Bronchial epithelial cell (primary cell): ENCODE results near the gene BEAN1. TPM values are rescaled to one million over a fixed set of nuclear protein-coding genes. Genes with fewer than 3 reads are reported as not detected.
A peak's percentile ranks its signal among the peaks of the same experiment; 100 is the strongest.

Experiments used
- DNase-seq: peaks from one replicate; pipeline ENCODE4 v3.0.0-alpha.2; 2010; ENCODE audit warnings: low read depth
- FAIRE-seq: peaks from 2 replicates; lab custom pipeline; 2011; peaks lifted over from hg19 to GRCh38; lab: Jason Lieb, UNC
- H3K27me3 ChIP-seq: 2 replicates; pipeline ENCODE4 v1.5.1; 2011; ENCODE audit warnings: low read length; ENCODE audit not compliant: control insufficient read depth, insufficient read depth
- H3K36me3 ChIP-seq: 2 replicates; pipeline ENCODE4 v1.5.1; 2011; ENCODE audit warnings: low read length; ENCODE audit not compliant: control insufficient read depth, insufficient read depth
- H3K4me3 ChIP-seq: 2 replicates; pipeline ENCODE4 v1.5.1; 2011; ENCODE audit warnings: mild to moderate bottlenecking, low read depth, low read length, control low read depth
- CTCF ChIP-seq: IDR thresholded peaks from 2 replicates; pipeline ENCODE4 v1.5.1; 2011; ENCODE audit warnings: mild to moderate bottlenecking, moderate library complexity, low read length, control low read depth, inconsistent platforms; ENCODE audit not compliant: insufficient read depth, severe bottlenecking
- total RNA-seq: library from RNA; depleted of rRNA; stranded (reverse); fragments of >200 nt; gene quantifications from 2 replicates; pipeline ENCODE4 v1.2.1, GENCODE V29; 2014

The BEAN1 gene
- total RNA-seq, 1 donor from 2014 or later: not detected

- no peak for FAIRE-seq
- H3K4me3 ChIP-seq: no peak overlapping the region
- no peaks in the 10 kb centered on the region for H3K36me3 ChIP-seq
- DNase-seq: no peak
- TF ChIP-seq CTCF: no peak
- H3K27me3 ChIP-seq: no peaks in the 10 kb centered on the region
Observed at GRCh38 chr16:66403531-66404145, 23.5 kb upstream of the BEAN1 start.

- DNase-seq (no peak), FAIRE-seq (no peak)
- Histone ChIP-seq H3K4me3 (no peak overlapping the region), H3K36me3 (no peaks in the 10 kb centered on the region), H3K27me3 (no peaks in the 10 kb centered on the region)
- TF ChIP-seq CTCF: no peak
Observed at GRCh38 chr16:66405057-66405783, 21.9 kb upstream of the BEAN1 start.

- peak; percentile 82 for TF ChIP-seq CTCF
- H3K36me3 ChIP-seq: no peaks in the 10 kb centered on the region
- H3K4me3 ChIP-seq: peak overlapping the region; percentile 45
- DNase-seq (peak; percentile 49), FAIRE-seq (no peak)
- no peaks in the 10 kb centered on the region for H3K27me3 ChIP-seq
Observed at GRCh38 chr16:66406534-66407221, 20.4 kb upstream of the BEAN1 start.

GRCh38 chr16:66408163-66409048 is 18.7 kb upstream of the BEAN1 start:
- peak; percentile 98 for DNase-seq
- FAIRE-seq: peak; percentile 50
- H3K4me3 ChIP-seq: peak overlapping the region; percentile 2
- no peaks in the 10 kb centered on the region for H3K36me3 ChIP-seq
- no peak for TF ChIP-seq CTCF
- H3K27me3 ChIP-seq: no peaks in the 10 kb centered on the region

GRCh38 chr16:66409156-66409555 is 17.9 kb upstream of the BEAN1 start:
- H3K4me3 ChIP-seq: no peak overlapping the region
- H3K27me3 ChIP-seq: no peaks in the 10 kb centered on the region
- no peaks in the 10 kb centered on the region for H3K36me3 ChIP-seq
- DNase-seq (peak; percentile 87), FAIRE-seq (no peak)
- no peak for TF ChIP-seq CTCF
